ENCODE measurements around the gene CACNA1E.

The CACNA1E gene

DNA sequence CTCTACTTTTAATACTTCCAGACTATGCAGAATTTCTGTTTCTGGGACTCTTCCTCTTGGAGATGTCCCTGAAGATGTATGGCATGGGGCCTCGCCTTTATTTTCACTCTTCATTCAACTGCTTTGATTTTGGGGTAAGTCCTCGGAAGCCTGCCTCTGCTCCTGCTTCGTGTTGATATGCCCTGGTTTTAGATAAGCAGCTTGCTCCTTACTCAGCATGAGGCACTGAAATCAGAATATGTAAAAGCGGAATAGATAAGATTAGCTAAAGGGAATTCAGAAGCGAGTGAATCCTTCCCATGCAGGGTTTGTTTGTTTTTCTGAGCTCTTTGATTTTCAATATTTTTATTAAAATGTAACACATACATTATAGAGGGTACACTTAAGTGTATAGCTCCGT is 234.7 kb downstream of the CACNA1E start:
- no peak for DNase-seq

DNA sequence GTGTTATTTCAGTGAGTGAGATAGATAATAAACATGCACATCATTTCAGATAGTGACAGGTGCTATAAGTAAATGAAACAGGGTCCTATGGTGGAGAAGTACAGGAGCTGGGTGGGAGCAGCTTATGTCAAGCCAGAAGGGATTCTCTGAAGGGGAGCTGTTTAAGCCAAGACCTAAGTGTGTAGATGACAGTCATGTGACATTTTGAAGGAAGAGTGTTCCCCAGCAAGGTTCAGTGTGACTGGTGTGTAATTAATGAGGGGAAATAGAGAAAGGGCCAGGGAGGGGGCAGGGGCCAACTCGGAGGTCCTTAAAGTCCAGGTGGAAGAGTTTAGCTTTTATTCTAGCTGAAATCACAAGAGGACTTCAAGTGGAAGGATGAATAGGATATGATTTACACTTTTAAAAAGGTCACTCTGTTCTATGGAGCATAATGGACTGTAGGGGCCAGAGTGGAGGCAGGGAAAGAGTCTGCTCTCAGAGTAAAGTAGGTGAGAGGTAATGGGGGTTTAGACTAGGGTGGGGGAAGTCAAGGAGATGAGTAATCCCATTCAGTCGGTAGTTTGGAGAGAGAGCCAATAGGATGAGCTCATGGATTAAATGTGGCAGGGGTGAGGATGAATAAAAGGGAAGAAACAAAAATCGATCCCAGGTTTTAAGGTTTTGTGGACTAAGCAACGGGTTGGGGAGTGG is 243.1 kb downstream of the CACNA1E start:
- DNase-seq = no peak

DNA sequence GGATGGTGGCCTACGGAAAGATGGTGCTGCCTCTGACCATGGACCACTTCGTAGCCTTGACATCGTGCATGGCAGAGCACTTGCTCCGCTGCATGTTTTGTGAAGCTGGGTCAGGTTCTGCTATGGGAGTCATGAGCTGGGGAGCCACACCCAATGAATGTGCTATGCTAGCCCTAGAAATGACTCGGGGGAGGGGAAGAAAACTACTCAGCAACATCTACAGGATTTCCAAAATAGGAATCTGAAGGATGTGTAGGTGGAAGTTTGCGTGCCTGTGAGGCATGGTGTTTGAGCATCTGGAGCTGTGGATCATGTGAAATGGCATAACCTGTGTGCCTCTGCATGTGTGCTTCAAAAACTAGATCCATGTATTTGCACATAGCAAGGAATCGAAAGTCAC is 247.3 kb downstream of the CACNA1E start:
- no peak for DNase-seq

DNA sequence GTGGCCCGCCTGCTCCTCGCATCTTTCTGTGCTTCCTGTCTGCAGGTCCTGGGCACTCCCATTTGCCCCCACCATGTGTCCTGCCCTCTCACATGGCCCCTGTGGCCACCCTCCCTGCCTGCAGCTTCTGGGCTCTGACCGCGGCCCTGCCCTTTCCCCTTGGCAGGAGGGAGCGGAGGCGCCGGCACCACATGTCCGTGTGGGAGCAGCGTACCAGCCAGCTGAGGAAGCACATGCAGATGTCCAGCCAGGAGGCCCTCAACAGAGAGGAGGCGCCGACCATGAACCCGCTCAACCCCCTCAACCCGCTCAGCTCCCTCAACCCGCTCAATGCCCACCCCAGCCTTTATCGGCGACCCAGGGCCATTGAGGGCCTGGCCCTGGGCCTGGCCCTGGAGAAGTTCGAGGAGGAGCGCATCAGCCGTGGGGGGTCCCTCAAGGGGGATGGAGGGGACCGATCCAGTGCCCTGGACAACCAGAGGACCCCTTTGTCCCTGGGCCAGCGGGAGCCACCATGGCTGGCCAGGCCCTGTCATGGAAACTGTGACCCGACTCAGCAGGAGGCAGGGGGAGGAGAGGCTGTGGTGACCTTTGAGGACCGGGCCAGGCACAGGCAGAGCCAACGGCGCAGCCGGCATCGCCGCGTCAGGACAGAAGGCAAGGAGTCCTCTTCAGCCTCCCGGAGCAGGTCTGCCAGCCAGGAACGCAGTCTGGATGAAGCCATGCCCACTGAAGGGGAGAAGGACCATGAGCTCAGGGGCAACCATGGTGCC is 249.1 kb downstream of the CACNA1E start:
- DNase-seq = no peak

DNA sequence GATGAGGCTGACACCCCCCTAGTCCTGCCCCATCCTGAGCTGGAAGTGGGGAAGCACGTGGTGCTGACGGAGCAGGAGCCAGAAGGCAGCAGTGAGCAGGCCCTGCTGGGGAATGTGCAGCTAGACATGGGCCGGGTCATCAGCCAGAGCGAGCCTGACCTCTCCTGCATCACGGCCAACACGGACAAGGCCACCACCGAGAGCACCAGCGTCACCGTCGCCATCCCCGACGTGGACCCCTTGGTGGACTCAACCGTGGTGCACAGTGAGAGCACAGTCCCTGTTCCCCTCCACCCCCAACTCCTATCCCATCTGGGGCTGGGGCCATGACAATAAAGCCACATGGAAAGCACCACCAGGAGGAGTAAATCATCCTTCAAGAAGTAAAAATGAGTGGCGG is 250.2 kb downstream of the CACNA1E start:
- DNase-seq = no peak

DNA sequence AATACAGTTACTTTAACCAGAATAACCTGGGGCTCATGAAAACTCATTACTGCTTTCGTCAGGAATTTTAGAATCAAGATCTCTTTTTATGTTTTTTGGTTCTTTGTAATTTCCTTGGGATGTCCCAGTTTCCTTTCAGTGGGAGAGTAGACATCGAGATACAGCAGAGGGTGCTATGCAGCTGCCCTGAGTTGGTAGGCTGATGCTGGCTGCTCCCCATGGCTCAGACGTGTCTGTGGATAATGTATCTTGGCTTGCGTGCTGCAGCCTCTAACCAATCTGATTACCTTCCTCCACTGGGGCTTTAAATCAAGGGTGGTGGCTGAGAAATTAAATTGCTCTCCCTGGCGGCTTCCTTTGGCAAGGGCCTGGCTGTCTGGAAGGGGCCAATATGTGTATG is 253.7 kb downstream of the CACNA1E start:
- DNase-seq = no peak

DNA sequence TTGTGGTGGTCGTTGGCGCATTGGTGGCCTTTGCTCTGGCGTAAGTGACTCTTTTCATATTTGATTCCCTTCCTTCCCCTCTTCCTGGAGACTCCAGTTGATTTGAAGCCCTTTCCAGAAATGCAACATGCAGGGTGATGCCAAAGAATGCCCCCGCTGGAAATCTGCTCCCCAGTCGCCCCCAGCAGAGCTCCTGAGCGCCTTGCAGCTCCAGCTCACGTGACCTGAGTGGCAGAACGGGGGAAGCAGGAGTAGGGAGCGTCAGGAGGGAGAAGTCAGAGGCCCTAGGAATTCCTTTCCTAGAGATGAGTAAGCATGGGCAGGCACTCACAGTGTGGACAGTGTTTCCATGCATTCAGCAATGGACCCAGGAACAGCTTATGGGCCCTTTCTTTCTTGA is 255.9 kb downstream of the CACNA1E start:
- DNase-seq = no peak

DNA sequence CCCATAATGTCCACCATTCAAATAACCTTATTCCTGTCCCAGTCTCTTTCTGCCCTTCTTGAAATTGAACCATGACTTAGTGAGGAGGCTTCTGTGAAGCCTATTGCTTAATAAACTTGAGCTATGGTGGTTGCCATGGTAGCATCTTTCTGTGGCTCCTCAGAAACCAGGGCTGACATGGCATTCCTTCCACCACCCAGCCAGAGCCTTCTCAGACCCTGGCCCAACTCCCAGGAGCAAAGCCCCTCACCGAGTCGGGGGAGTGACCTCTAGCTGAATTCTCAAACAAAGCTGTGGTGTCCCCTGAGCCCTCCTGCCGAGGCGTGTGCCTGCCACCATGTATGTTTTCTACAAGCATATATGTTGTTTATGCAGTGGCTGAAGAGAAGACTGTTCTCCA is 259.1 kb downstream of the CACNA1E start:
- no peak for DNase-seq

DNA sequence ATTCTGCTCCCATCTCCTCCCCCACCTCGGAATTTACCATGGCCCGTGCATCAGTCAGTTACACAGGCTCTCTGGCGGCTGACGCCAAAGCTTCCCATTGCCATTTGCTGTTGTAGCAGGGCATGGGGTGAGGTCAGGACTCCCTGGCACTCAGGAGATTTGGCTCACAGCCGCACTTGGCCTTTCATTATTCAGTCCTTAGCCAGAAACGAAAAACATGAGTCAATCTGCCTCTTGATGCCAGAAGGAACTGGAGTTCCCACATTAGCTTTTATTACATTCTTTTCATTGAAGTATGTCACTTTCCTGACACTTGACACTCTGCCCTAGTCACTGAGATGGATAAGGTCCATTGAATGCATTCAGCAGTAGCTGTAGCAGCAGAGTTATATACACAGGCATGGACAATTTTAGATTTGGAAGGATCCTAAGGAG is 260.6 kb downstream of the CACNA1E start:
- no peak for DNase-seq

DNA sequence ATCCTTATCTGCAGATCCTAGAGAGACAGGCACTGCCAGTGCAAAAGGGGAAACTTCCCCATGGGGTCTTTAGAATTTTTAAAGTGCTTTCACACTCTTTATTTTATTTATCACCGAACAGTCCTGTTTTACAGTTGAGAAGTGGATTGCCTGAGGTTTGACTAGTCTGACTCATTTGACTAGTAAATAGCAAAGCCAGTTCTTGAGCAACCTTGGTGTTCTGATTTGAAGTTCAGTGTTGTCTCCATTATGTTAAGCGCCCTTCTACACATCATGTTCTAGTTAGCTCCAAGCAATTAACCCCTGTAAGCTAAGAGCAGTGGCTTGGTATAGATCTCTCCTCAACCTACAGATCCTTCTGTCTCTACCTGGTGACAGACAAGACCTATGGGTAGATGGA is 262.9 kb downstream of the CACNA1E start:
- no peak for DNase-seq

DNA sequence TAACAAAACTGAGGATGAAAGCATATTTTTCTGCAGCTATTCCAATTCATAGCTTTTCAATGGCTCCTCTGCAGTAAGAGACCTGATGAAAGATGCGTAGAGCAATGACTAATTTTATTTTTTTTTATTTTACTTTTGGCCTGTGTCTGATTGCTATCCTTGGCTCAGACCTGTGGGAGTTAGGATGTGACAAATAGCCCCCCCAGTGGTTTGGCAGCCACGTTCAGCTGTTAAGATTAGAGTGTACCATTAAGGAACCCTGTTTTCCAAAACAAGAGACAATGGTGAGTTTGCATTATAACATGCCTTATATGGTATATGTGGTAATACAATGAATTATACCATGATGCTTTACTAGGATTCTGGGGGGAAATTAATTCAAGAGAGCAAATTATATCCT is 264.7 kb downstream of the CACNA1E start:
- DNase-seq = no peak

DNA sequence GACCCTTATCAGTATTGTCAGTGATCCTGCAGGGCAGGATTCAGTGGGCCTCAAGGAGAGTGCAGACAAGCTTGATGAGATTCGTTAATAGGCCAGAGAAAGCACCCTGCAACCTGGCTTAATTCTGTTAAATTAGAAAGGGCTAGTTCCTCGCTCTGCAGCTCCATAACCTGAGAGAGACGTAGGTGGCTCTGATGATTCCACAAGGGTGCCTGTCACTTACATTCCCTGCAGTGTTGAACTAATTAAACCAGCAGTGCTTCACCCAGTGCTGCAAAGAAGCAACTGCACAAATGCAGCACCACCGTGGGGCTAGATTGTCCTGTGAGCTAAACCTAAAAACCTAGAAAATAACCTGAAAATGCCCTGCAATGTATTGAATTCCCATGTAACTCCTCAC is 270.8 kb downstream of the CACNA1E start:
- DNase-seq = no peak

DNA sequence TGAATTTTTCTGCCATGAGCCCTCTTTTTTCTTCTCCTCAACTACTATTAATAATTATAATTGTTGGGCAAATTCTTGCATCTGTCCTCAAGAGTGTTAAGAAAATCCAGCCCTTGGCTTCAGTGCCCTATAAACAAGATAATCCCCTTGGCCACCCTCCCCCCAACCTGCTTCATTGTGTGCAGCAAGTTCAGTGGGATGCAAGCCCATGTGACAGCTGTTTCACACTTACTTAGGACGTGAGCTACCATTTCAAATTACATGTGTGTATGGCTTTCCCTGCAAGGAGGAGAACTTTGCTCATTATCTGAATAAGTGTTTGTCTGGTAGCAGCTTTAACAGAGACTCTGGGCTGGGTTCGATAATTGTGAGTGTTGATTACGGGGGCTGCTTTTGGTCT is 276.2 kb downstream of the CACNA1E start:
- DNase-seq = no peak

DNA sequence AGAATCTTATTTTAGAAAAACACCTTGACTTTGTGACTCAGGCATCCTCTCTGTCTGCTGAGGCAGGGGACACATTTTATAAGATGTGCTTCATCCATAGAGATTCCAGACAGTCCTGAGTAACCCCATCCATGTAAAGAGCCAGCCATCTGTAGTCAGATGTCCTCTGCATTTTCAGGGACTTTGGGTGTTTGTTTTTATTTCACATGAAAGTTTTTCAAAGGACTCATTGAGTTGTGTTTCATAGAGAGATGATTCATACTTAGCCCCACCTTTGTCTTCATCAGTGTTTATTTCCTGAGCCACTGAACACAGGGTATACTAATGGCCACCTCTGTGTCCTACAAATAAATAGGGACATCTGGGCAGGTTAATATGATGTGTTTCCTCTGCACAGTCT is 280.4 kb downstream of the CACNA1E start:
- no peak for DNase-seq

DNA sequence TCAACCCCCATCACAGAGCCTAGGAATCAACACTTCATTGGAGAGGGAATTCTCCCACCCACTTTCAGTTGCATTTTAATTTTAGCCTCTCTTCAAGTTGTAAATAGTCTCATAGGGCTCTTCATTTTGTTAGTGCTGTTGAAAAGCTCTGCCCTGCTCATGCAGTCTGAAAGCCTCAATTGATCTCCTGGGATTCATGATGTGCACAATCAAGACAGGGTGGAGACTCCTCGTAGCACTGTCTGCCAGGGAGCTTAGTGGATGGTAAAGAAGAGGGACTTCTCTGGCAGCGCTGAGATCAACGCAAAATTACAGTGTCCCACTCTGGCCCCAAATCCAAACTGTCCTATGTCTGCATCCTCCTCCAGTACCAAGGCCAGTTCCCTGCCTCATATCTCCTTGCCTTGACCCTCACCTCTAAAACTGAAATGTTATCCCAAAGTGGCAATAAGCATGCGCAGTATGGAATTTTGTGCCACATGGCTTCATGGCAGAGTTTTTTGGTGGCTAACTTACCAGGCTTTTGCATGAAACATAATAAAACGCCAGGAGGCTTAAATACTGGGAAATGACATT is 282.2 kb downstream of the CACNA1E start:
- DNase-seq = no peak

DNA sequence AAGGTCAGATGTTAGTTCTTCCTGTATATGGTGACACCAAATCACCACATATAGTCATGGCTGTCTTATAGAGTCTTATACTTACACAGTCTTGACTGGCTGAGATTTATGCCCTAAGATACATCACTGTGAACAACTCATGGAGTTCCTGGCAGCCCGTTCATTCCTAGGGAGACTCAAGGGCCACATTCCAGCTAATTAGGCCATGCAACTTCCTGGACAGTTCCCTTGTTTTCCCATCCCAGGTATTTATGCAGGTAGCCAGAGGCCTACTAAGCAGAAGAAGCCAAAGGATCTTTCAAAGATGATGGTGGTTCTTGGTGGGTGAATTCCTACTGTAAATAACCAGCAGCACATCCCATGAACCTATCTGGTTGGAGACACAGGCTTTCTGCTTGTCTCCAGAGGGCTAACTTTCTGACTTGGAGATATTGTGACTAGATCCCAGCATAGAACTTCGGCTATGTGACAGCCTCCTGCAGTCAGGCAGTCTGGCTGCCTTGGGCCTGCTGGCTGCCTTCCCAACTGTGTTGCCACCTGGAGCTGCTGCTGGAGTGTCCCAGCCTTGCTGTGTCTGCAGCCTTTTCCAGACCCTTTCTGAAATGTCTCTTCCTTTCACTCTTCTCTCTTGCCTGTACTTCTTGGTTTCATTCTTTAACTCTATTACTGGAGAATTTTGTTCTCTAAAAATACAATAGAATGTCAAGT is 283.8 kb downstream of the CACNA1E start:
- DNase-seq = no peak

DNA sequence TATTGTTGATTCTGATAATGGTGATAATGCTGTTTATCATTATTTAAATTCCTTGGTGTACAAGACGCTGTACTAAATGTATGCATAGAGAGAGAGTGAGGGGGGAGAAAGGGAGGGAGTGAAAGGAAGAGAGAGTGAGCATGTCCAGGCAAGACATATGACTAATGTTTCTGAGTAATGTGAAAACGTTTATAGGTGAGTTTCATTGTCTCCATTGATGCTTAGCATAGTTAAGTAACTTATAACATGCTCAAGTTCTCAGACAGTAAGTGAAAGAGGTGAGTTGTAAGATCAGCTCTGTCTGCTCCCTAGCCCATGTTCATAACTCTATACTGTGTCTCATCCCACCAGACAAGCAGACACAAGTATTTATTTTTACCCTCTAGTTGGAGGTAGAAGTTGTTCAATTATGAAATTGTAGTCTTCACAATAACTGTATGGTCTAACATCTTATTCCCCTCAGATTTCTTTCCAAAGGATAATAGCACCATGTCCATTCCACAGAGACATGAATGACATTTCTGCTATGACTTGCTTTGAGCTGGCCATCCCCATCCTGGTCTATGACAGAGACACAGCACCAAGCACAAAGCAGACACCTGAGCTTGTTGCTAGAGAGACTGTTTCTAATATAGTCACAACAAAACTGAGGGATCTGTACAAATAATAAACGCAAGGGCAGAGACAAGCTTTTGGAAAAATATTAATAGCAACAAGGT is 285.1 kb downstream of the CACNA1E start:
- DNase-seq = no peak

DNA sequence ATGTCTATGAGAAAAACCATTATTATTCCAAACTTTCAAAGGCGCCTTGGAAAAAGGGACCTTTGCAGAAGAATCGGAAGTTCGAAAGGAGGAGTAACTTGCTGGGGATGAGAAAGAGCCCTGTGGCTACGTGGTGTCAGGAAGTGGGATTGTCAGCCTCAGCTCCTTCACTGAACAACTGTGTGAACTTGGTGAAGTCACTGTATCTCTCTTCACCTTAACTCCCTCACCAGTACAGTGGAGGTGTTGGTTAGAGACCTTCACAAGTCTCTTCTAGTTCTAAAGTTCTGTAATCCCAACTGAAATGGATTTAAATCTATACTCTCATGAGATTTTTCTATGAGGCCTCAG is 285.6 kb downstream of the CACNA1E start:
- no peak for DNase-seq

DNA sequence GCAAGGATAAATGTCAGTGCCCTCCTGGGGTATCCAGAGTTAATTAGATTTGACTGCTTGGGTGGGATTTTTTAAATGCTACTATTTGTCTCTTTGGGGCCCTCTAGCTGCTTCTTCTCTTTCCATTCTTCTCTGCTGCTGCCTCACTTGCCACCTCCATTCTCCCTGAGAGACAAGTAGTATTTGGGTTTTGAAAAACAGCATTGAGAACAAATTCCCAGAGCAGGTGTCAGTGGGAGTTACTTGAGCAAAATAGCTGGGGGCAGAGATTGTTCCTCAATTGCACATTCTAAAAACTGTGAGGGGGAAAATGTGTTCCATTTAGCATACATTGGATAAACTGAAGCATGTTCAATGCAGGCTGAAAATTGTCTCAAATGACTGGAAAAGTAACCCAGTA is 286.5 kb downstream of the CACNA1E start:
- no peak for DNase-seq

DNA sequence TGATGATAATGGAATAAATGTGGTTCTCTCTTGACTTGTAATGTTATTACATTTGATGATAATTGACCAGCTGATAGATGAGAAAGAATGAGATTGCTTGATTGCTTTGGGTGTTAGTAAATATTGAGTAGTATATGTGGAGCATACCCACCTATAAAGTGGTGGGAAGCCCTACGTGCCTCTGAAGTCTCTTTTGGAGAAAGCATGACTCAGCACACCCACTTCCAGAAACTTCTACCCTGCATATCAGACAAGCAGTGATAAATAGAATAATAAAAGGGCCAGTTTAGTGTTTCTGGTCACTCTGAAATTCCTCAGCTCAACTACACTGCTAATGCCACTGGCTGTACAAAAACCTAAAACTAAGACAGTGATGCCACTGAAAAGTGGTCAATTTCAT is 289.4 kb downstream of the CACNA1E start:
- DNase-seq = no peak

DNA sequence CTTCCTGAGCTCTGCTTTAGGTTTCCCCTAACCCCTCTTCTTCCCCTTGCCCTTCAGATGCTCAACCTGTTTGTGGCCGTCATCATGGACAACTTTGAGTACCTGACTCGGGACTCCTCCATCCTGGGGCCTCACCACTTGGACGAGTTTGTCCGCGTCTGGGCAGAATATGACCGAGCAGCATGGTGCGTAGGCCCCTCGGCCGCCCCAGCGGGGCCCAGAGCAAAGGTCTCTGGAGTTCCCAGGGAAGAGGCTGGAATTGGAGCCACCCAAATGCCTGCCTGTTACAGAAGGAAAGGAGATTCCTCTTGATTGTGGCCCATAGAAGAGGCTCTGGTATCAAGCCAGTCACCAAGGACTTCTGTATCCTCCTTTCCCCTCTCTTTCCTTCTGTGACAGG is 292.7 kb downstream of the CACNA1E start:
- no peak for DNase-seq

DNA sequence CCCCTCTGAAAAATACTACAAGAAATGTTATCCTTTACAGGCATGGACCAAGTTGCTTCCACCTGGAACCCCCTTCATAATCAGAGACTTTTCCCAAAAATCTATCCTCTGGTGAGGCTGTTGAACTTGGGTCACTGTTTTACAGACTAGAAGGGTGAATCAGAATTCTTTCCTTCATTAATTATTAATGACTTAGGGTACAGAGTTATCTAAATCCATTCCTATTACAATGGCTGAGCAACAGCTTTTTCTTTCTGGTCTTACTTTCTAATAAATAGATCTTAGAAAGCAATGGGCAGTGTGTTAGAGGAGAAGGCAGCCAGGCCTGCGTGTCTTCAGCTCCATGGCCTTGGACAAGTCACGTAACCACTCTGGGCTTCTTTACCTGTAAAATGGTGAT is 294.0 kb downstream of the CACNA1E start:
- DNase-seq = no peak

DNA sequence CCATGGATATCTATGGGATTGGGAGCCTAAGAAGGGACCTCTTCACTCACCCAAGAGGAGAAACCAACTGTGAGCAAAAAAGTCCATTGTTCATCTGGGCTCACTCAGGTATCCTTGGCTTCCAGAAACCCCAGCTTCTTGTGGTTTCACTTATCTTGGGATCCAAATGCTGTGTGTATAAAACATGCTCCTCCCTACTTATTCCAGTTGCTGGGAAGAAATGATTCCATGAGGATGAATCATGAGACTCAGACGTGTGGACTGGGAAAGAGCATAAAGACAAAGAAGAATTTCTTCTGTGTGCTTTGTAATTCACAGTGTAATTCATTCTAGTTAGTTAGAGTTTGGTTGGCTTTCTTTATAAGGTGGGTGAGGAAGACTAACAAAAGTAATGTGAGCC is 294.5 kb downstream of the CACNA1E start:
- DNase-seq = no peak
